ENCODE data around the gene PAAF1.

DNA sequence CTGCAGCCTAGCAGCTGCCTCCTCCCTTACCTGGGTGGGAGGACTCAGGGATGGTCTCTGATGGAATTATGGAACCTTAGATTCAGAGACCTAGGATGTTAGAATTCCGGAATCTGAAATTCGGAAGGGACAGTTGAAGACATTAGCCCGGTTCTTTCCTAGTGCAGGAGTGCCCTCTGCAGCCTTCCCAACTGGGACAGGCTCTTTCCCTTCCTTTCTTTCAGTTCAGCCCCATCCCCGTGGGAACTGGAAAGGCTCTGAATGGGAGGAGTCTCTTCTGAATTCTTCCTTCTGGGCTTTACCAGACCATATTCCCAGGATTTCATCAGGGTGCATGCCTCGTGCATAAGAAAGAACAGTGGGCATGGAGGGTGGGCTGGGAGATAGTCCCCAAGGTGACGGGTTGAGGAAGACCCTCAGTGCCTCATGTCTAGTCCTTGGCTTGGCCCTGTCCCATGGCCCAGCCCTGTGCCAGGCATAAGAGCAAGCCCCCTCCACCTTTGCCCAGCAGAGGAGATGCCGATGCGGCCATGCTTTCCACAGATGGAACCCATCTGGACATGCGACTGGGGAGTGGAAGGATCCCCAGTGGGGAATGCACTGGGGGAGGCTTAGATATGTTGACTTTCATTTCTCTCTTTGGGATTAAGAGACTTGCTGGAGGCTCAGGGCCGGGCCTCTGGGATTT, 88.4 kb downstream of the PAAF1 start:
- no peak for TF ChIP-seq POLR2A (IDR thresholded peaks at IDR 0.05; ENCODE audit: low read length)
- TF ChIP-seq GATA1 (IDR thresholded peaks at IDR 0.05; ENCODE audit: low read depth, low read length), result no peak
